Right lobe of liver (tissue), 4 donors: Measurements from ENCODE around the gene PTPRD.

Experiments
- CTCF ChIP-seq, 4 donors: fragments of 200-600 bp in 3 of 4; fragments of 450-650 bp in 1 of 4; IDR thresholded peaks; one replicate each; pipeline versions ENCODE4 v1.5.1 to v1.8.0; 2016 to 2022; ENCODE audit warnings: antibody characterized with exemption in 4 of 4, mild to moderate bottlenecking in 2 of 4
- POLR2A ChIP-seq: fragments of 450-650 bp; IDR thresholded peaks from one replicate; pipeline ENCODE4 v1.6.1; 2017; ENCODE audit warnings: antibody characterized with exemption, mild to moderate bottlenecking
- donor health status: DM: no; HTN: no; CAD: no.
- donor health status: DM: no; HTN: no; CAD: no.
- donor health status: DM: no; HTN: yes; CAD: no.

DNA sequence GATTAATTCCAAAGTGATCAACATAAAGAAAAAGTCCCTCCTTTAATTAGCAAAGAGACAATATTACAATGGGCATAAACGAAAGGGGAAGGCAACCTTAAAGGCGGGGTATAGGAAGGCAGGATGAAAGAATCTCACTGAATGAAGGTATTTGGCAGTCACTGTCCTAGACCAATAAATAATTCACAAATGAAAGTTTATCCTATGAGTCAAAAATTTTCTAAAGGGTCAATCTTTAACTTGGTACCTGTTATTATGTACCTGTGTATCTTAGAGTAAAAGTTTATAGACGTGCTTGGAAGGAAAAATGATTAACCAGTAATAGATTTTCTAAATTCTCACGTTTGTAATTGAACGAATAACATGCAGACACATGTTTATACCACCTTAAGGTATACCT lies 1867.5 kb downstream of the PTPRD start:
- no peak for TF ChIP-seq CTCF (IDR thresholded peaks at IDR 0.05)
- TF ChIP-seq POLR2A, result no peak
